Mucosa of rectum (tissue), 2 donors: ENCODE results near the gene ZBBX.

Experiments used
- H3K27ac ChIP-seq, 2 donors: one replicate each; pipeline ENCODE4 v1.7.0; 2013; ENCODE audit warnings: inconsistent platforms in 2 of 2, low read depth in 2 of 2, low read length in 2 of 2
- H3K27me3 ChIP-seq, 2 donors: one replicate each; pipeline ENCODE4 v1.7.0; 2013; ENCODE audit warnings: low read length in 2 of 2; ENCODE audit not compliant: control insufficient read depth in 2 of 2, insufficient read depth in 2 of 2
- H3K36me3 ChIP-seq, 2 donors: one replicate each; pipeline ENCODE4 v1.7.0; 2013; ENCODE audit warnings: low read length in 2 of 2; ENCODE audit not compliant: control insufficient read depth in 2 of 2, insufficient read depth in 2 of 2
- H3K4me1 ChIP-seq, 2 donors: one replicate each; pipeline ENCODE4 v1.7.0; 2013; ENCODE audit warnings: low read length in 2 of 2, mild to moderate bottlenecking in 1 of 2; ENCODE audit not compliant: control insufficient read depth in 2 of 2, insufficient read depth in 2 of 2
- H3K4me3 ChIP-seq, 2 donors: one replicate each; pipeline ENCODE4 v1.7.0; 2013; ENCODE audit warnings: low read length in 2 of 2
- H3K9ac ChIP-seq, 2 donors: one replicate each; pipeline ENCODE4 v1.7.0; 2013; ENCODE audit warnings: low read length in 2 of 2, low read depth in 1 of 2, mild to moderate bottlenecking in 1 of 2
- H3K9me3 ChIP-seq, 2 donors: one replicate each; pipeline ENCODE4 v1.7.0; 2013; ENCODE audit warnings: low read length in 2 of 2; ENCODE audit not compliant: control insufficient read depth in 2 of 2
- donor health status: healthy.
- donor health status: Normal muscosa, but diverticular disease.

ZBBX gene

DNA sequence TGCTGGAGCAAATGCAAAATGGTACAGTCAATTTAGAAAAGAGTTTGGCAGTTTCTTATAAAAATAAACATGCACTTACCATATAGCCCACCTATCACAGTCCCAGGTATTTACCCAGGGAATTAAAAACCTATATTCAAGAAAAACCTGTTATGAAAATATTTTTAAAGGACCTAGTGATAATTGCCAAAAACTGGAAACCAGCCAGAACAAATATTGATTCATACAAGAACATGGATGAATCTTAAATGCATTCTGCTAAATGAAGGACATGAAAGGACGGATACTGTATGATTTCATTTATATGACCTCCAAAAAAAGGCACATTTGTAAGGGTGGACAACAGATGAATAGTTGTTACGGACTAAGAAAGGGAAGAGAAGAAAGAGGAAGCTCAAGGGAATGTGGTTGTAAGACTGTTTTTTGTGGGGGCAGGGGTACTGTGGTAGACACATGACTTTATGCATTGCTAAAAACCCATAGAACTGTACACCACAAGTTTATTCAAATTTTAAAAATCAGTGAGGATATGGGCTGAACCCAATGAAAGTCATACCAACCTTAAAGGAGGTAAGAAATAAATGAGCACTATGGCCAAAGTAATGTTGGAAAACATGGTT is 61.0 kb downstream of the ZBBX start:
- Histone ChIP-seq H3K27me3 (no peaks in the 10 kb centered on the region), H3K4me1 (no peaks in the 10 kb centered on the region), H3K9me3 (no peaks in the 10 kb centered on the region), H3K36me3 (no peaks in the 10 kb centered on the region), H3K4me3 (no peak overlapping the region), H3K27ac (no peak overlapping the region), H3K9ac (no peak overlapping the region)

DNA sequence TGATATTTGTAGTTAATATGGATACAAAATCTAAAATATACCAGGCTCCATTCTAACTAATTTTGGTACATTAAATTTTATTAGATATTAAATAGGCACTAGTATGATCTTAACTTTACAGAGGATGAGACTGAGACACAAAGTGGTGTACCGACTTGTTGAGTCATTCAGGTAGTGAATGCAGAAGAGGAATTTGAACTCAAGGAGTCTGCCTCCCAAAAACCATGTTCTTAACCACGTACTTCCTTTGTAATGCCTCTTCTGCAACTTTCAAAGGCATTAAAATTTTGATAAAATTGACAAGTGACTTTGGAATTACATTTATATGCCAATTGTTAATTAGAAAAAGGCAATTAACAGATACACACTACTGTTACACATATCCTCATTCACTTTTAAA is 61.8 kb downstream of the ZBBX start:
- Histone ChIP-seq H3K9ac (no peak overlapping the region), H3K4me1 (no peaks in the 10 kb centered on the region), H3K27ac (no peak overlapping the region), H3K27me3 (no peaks in the 10 kb centered on the region), H3K36me3 (no peaks in the 10 kb centered on the region), H3K9me3 (no peaks in the 10 kb centered on the region), H3K4me3 (no peak overlapping the region)

DNA sequence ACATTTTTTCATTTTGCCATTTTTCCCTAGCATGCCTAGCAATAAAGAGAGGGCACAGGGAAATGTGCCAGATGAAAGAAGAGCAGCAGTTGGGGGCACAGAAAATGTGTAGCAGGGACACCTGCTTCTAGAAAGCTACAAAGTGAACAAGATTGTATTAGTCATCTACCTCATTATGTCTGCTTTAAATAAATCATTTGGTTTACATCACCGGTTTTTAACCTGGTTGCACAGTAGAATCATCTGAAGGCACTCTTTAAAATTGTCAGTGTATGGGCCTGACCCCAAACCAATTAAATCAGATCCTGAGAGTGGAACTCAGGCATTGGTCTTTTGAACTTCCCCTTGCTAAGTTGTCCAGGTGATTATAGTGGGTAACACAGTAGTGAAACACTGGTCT is 73.8 kb downstream of the ZBBX start:
- no peaks in the 10 kb centered on the region for H3K9me3 ChIP-seq
- no peaks in the 10 kb centered on the region for H3K36me3 ChIP-seq
- H3K4me1 ChIP-seq: no peaks in the 10 kb centered on the region
- no peak overlapping the region for H3K4me3 ChIP-seq
- H3K27me3 ChIP-seq: no peaks in the 10 kb centered on the region
- no peak overlapping the region for H3K9ac ChIP-seq
- no peak overlapping the region for H3K27ac ChIP-seq

DNA sequence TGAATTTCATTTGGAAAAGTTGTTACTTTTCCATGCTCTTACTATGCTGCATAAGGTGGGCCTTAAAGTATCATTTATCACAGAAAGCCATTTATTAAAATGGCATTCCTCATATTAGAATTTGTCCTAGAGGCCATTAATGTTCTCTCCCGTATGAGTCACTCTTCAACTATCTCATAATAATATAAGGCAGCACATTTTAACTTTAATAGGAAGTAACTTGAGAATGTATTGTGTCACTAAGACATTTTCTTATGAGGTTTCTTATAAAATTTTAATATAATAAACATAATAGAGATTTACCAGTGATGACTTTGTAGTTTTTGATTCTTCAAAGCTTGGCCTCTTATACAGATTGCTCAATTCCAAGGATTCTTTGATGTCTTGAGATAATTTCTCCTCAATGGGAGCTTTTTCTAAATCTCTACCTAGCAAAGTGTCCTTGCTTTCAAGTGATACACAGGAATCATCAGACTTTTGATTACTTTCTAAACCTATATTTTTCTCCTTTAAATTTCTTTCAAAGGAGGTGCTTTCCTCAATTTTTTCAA is 74.7 kb downstream of the ZBBX start:
- Histone ChIP-seq H3K9ac (no peak overlapping the region), H3K27me3 (no peaks in the 10 kb centered on the region), H3K27ac (no peak overlapping the region), H3K9me3 (no peaks in the 10 kb centered on the region), H3K36me3 (no peaks in the 10 kb centered on the region), H3K4me1 (no peaks in the 10 kb centered on the region), H3K4me3 (no peak overlapping the region)

DNA sequence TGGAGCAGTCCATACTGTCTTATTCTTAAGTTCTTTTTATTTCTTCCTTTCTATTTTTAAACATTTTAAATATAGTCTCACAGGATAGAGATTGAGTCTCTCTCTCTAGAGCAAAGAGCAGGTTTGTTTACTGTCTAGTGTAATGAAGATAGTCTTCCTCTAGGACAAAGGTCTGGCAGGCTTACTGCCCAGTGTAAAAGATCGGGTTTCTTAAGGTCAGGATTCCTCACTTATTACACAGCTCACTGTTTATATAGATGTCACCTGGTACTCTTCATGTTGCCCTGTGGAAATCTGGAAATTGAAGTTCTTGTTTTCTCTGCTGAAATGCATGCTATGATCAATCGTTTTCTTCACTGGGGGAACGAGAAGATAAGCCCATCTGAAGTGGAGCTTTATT is 76.0 kb downstream of the ZBBX start:
- Histone ChIP-seq H3K9me3 (no peaks in the 10 kb centered on the region), H3K27me3 (no peaks in the 10 kb centered on the region), H3K9ac (no peak overlapping the region), H3K4me3 (no peak overlapping the region), H3K27ac (no peak overlapping the region), H3K4me1 (no peaks in the 10 kb centered on the region), H3K36me3 (no peaks in the 10 kb centered on the region)

DNA sequence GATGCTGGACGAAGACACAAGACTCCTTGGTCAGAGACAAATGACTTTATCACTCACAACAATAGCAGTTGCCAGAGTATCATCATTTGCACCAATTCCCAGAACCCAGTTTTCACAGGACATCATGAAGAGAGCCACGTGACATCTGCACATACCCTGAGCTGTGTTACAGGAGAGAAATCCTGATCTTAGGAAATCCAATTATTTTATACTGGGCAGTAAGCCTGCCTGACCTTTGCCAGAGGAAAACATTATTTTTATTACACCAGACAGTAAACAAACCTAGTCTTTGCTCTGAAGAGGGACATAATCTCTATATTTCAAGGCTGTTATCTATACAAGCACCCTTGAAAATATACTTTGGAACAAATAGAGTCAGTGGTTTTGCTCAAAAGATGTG is 77.4 kb downstream of the ZBBX start:
- H3K27ac ChIP-seq: no peak overlapping the region
- no peaks in the 10 kb centered on the region for H3K27me3 ChIP-seq
- no peak overlapping the region for H3K4me3 ChIP-seq
- no peaks in the 10 kb centered on the region for H3K36me3 ChIP-seq
- H3K9me3 ChIP-seq: no peaks in the 10 kb centered on the region
- H3K9ac ChIP-seq: no peak overlapping the region
- H3K4me1 ChIP-seq: no peaks in the 10 kb centered on the region

DNA sequence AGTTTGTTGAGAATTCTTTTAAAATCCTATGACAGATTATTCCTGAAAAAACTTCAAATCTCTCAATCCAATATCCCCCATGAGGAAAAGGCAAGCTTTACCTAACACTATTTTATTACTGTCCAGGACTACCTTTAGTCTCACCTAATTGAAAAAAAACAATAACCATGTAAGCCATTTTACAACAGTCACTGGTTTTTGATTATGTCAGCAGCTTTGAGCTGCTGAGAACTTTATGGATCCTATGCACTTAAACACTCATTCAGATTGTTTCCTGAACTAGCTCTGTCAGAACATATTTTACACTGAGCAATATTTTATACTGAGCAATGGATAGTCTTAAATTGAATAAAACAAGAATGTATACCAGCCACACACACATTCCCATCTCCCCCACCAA is 79.9 kb downstream of the ZBBX start:
- H3K27me3 ChIP-seq: no peaks in the 10 kb centered on the region
- no peak overlapping the region for H3K27ac ChIP-seq
- H3K4me1 ChIP-seq: no peaks in the 10 kb centered on the region
- H3K4me3 ChIP-seq: no peak overlapping the region
- no peaks in the 10 kb centered on the region for H3K9me3 ChIP-seq
- no peak overlapping the region for H3K9ac ChIP-seq
- no peaks in the 10 kb centered on the region for H3K36me3 ChIP-seq

DNA sequence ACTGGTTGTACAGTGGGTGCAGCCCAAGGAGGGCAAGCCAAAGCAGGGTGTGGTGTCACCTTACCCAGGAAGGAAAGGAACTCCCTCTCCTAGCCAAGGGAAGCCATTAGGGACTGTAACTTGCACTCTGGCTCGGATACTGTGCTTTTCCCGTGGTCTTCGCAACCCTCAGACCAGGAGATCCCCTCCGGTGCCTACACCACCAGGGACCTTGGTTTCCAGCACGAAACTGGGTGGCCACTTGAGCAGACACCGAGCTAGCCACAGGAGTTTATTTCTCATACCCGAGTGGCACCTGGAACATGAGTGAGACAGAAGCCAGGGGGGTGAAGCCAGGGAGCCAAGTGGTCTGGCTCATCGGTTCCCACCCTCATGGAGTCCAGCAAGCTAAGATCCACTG is 90.7 kb downstream of the ZBBX start:
- H3K9ac ChIP-seq: no peak overlapping the region
- H3K27me3 ChIP-seq: no peaks in the 10 kb centered on the region
- no peak overlapping the region for H3K4me3 ChIP-seq
- H3K4me1 ChIP-seq: no peaks in the 10 kb centered on the region
- H3K36me3 ChIP-seq: no peaks in the 10 kb centered on the region
- H3K27ac ChIP-seq: no peak overlapping the region
- H3K9me3 ChIP-seq: no peaks in the 10 kb centered on the region

DNA sequence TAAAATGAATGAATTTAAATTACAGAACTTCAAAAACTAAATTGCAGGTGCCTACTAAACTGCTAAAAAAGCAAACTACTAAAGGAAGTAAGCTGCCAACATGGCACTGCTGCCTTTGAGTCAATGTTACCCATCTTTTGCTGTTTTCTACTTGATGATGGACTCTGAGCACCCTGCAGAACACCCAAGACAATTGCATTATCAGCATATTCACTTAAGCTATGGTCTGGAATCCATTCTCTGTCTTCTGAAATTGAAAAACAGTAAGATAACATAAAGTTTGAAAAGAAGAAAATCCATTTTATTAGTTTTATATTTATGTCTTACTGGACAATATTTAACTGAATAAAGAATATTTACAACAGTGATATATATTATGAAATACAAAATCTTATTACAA is 91.4 kb downstream of the ZBBX start:
- Histone ChIP-seq H3K27me3 (no peaks in the 10 kb centered on the region), H3K27ac (no peak overlapping the region), H3K36me3 (no peaks in the 10 kb centered on the region), H3K4me3 (no peak overlapping the region), H3K4me1 (no peaks in the 10 kb centered on the region), H3K9ac (no peak overlapping the region), H3K9me3 (no peaks in the 10 kb centered on the region)

DNA sequence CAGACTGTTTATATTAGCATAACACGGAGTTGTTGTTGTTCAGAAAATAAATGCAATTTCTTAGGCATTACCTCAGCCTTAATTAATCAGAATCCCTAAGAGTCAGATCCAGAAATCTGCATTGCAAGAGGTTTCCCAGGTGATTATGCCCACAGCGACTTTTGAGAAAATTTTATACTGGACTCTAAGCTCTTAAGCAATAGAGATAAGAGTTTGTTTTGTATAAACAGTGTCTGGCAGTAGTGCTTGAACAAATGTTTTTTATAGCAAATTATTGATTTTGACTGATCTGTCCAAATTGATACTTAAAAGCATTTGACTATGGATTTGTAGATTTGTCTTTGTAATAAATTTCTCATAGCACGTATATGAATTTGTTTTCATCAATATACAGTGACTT is 92.8 kb downstream of the ZBBX start:
- Histone ChIP-seq H3K4me3 (no peak overlapping the region), H3K4me1 (no peaks in the 10 kb centered on the region), H3K36me3 (no peaks in the 10 kb centered on the region), H3K27me3 (no peaks in the 10 kb centered on the region), H3K9me3 (no peaks in the 10 kb centered on the region), H3K9ac (no peak overlapping the region), H3K27ac (no peak overlapping the region)
